MCF 10A (cell line): ENCODE results near the gene PSMG3. TPM values are rescaled to one million over a fixed set of nuclear protein-coding genes. Genes with fewer than 3 reads are reported as not detected.

ENCODE experiments used
- BruUV-seq: library from RNA; stranded (reverse); fragments of 400-500 nt; replicated peaks from 2 replicates; lab custom pipeline; 2021; lab: Mats Ljungman, UMichigan
- CTCF ChIA-PET: fragments of 300-600 bp; sonication (Branson Sonifier 250); formaldehyde crosslinking; extraction: SDS; loops from one replicate; lab custom pipeline; 2021; ENCODE audit warnings: antibody characterized with exemption, inconsistent platforms; lab: Yijun Ruan, JAX
- POLR2A ChIA-PET: fragments of 300-600, 350-650 bp; sonication (Branson Sonifier 250); formaldehyde crosslinking; extraction: SDS; loops from one replicate; lab custom pipeline; 2020; ENCODE audit warnings: antibody characterized with exemption, inconsistent platforms; lab: Yijun Ruan, JAX
- DNase-seq: peaks from one replicate; pipeline ENCODE4 v3.0.0-alpha.2; 2018; ENCODE audit not compliant: unreplicated experiment
- H3K27ac Mint-ChIP-seq: one replicate; pipeline ENCODE4 v1.8.0; 2022; ENCODE audit warnings: mild to moderate bottlenecking, low read depth, mixed read lengths; ENCODE audit not compliant: unreplicated experiment
- H3K27me3 Mint-ChIP-seq: one replicate; pipeline ENCODE4 v1.8.0; 2022; ENCODE audit warnings: mixed read lengths; ENCODE audit not compliant: insufficient read depth, unreplicated experiment
- H3K36me3 Mint-ChIP-seq: one replicate; pipeline ENCODE4 v1.8.0; 2022; ENCODE audit warnings: mild to moderate bottlenecking, moderate library complexity, mixed read lengths; ENCODE audit not compliant: insufficient read depth, unreplicated experiment
- H3K4me1 Mint-ChIP-seq: one replicate; pipeline ENCODE4 v1.8.0; 2022; ENCODE audit warnings: mixed read lengths; ENCODE audit not compliant: insufficient read depth, unreplicated experiment
- H3K4me3 Mint-ChIP-seq: one replicate; pipeline ENCODE4 v1.8.0; 2022; ENCODE audit warnings: mild to moderate bottlenecking, moderate library complexity, mixed read lengths; ENCODE audit not compliant: unreplicated experiment
- H3K9me3 Mint-ChIP-seq: one replicate; pipeline ENCODE4 v1.8.0; 2022; ENCODE audit warnings: mixed read lengths; ENCODE audit not compliant: unreplicated experiment
- CTCF ChIP-seq: fragments of 200-600 bp; IDR thresholded peaks from one replicate; pipeline ENCODE4 v1.8.0; 2022; ENCODE audit warnings: antibody characterized with exemption, mild to moderate bottlenecking; ENCODE audit not compliant: unreplicated experiment
- intact Hi-C: fragments of 100-400 bp; cut with micrococcal nuclease; formaldehyde crosslinking; loops from 2 replicates; pipeline ENCODE4 v1.14.1; 2022
- total RNA-seq: library from RNA; stranded (reverse); gene quantifications from 2 replicates; pipeline ENCODE4 v1.2.3, GENCODE V29; 2022

The PSMG3 gene
- total RNA-seq, 1 experiment from 2014 or later = 42.1 TPM

GRCh38 chr7:1587738-1588137 lies 17.9 kb upstream of the PSMG3 start:
- intact Hi-C loops = no loop called here
- BruUV-seq = no TSS peak
- no peak for TF ChIP-seq CTCF
- Mint-ChIP-seq H3K9me3 (no peaks in the 10 kb centered on the region), H3K27ac (no peak overlapping the region), H3K4me3 (no peak overlapping the region), H3K4me1 (no peaks in the 10 kb centered on the region), H3K27me3 (peaks cover 51% of the 10 kb centered on the region), H3K36me3 (no peaks in the 10 kb centered on the region)
- no peak for DNase-seq
- ChIA-PET CTCF (interaction anchor here (0.6 kb wide), 2 partner anchors 14 to 533 kb away, joined by 4 read pairs; no protein-coding TSS in a partner anchor), POLR2A (no interaction called here)

- H3K27me3 Mint-ChIP-seq = peaks cover 44% of the 10 kb centered on the region
- no peak overlapping the region for H3K4me3 Mint-ChIP-seq
- BruUV-seq = no TSS peak
- no peaks in the 10 kb centered on the region for H3K9me3 Mint-ChIP-seq
- ChIA-PET POLR2A (interaction anchor here (0.8 kb wide), 1 partner anchor 767 kb away, joined by 3 read pairs; the partner anchor contains the start of gene EIF3B), CTCF (interaction anchor here (0.6 to 0.7 kb wide), 2 partner anchors 306 to 534 kb away, joined by 3 to 4 read pairs; no protein-coding TSS in a partner anchor)
- no peak for TF ChIP-seq CTCF
- intact Hi-C loops = no loop called here
- H3K4me1 Mint-ChIP-seq = no peaks in the 10 kb centered on the region
- DNase-seq = no peak
- no peak overlapping the region for H3K27ac Mint-ChIP-seq
- H3K36me3 Mint-ChIP-seq = no peaks in the 10 kb centered on the region
Observed at GRCh38 chr7:1586827-1587705, 17.2 kb upstream of the PSMG3 start.

GRCh38 chr7:1586126-1586826 lies 16.4 kb upstream of the PSMG3 start:
- no peak overlapping the region for H3K4me3 Mint-ChIP-seq
- no peak overlapping the region for H3K27ac Mint-ChIP-seq
- H3K36me3 Mint-ChIP-seq = no peaks in the 10 kb centered on the region
- TF ChIP-seq CTCF = no peak
- no peak for DNase-seq
- no peaks in the 10 kb centered on the region for H3K9me3 Mint-ChIP-seq
- intact Hi-C loops = no loop called here
- no TSS peak for BruUV-seq
- POLR2A ChIA-PET = interaction anchor here (0.8 kb wide), 1 partner anchor 768 kb away, joined by 3 read pairs; the partner anchor contains the start of gene EIF3B
- H3K27me3 Mint-ChIP-seq = peaks cover 36% of the 10 kb centered on the region
- CTCF ChIA-PET = interaction anchor here (0.7 kb wide), 1 partner anchor 307 kb away, joined by 3 read pairs; no protein-coding TSS in a partner anchor
- H3K4me1 Mint-ChIP-seq = no peaks in the 10 kb centered on the region
